HG03060 (cell line): Measurements from ENCODE around the gene CERS6.

ENCODE experiments used
- ATAC-seq: cut with Tn5 transposase; IDR thresholded peaks from one replicate; pipeline ENCODE4 v1.9.1; 2021; ENCODE audit warnings: low read depth, moderate number of reproducible peaks; ENCODE audit not compliant: unreplicated experiment

The CERS6 gene

GRCh38 chr2:168715849-168716248 is 259.8 kb downstream of the CERS6 start:
- ATAC-seq = no peak

- no peak for ATAC-seq
Measured at GRCh38 chr2:168716839-168717238, 260.8 kb downstream of the CERS6 start.

- no peak for ATAC-seq
Measured at GRCh38 chr2:168717790-168718502, 261.9 kb downstream of the CERS6 start.

- no peak for ATAC-seq
Measured at GRCh38 chr2:168718622-168719021, 262.6 kb downstream of the CERS6 start.

- ATAC-seq = no peak
Measured at GRCh38 chr2:168719446-168719845, 263.4 kb downstream of the CERS6 start.

- no peak for ATAC-seq
Measured at GRCh38 chr2:168722592-168722991, 266.5 kb downstream of the CERS6 start.

- no peak for ATAC-seq
Measured at GRCh38 chr2:168723275-168723899, 267.3 kb downstream of the CERS6 start.

- ATAC-seq = no peak
Measured at GRCh38 chr2:168726375-168726774, 270.3 kb downstream of the CERS6 start.

GRCh38 chr2:168727904-168728470 is 271.9 kb downstream of the CERS6 start:
- no peak for ATAC-seq

- ATAC-seq = no peak
Measured at GRCh38 chr2:168729455-168729854, 273.4 kb downstream of the CERS6 start.

GRCh38 chr2:168730344-168730743 is 274.3 kb downstream of the CERS6 start:
- ATAC-seq = no peak

GRCh38 chr2:168731002-168731401 is 274.9 kb downstream of the CERS6 start:
- no peak for ATAC-seq

- no peak for ATAC-seq
Measured at GRCh38 chr2:168731616-168732015, 275.5 kb downstream of the CERS6 start.

- no peak for ATAC-seq
Measured at GRCh38 chr2:168732100-168732499, 276.0 kb downstream of the CERS6 start.

- ATAC-seq = no peak
Measured at GRCh38 chr2:168732506-168732905, 276.4 kb downstream of the CERS6 start.

GRCh38 chr2:168734199-168734760 is 278.2 kb downstream of the CERS6 start:
- no peak for ATAC-seq

- no peak for ATAC-seq
Measured at GRCh38 chr2:168736649-168737445, 280.8 kb downstream of the CERS6 start.

GRCh38 chr2:168738062-168738461 is 282.0 kb downstream of the CERS6 start:
- no peak for ATAC-seq

- ATAC-seq = no peak
Measured at GRCh38 chr2:168740360-168740759, 284.3 kb downstream of the CERS6 start.

GRCh38 chr2:168740788-168741187 is 284.7 kb downstream of the CERS6 start:
- ATAC-seq = no peak
